Karpas-422 (cell line): ENCODE measurements around the gene FAM169A. TPM values are rescaled to one million over a fixed set of nuclear protein-coding genes. Genes with fewer than 3 reads are reported as not detected.
"Not testable (repeated sequence)": the region's sequence is repeated elsewhere in the genome, so short reads cannot be mapped to it uniquely, and the experiment has no call there.

Source experiments
- DNase-seq: peaks from one replicate; pipeline ENCODE4 v3.0.0-alpha.2; 2015
- H2AFZ ChIP-seq: fragments of 200-600 bp; sonication (generic); 2 replicates; pipeline ENCODE4 v1.6.1; 2014; ENCODE audit warnings: antibody characterized with exemption, low read length, mixed read lengths
- H3K27ac ChIP-seq: fragments of 200-600 bp; sonication (generic); 2 replicates; pipeline ENCODE4 v1.5.1; 2014; ENCODE audit warnings: mild to moderate bottlenecking, low read length, moderate library complexity
- H3K27me3 ChIP-seq: fragments of 200-600 bp; sonication (generic); 2 replicates; pipeline ENCODE4 v1.6.1; 2014; ENCODE audit warnings: low read length, mixed read lengths
- H3K36me3 ChIP-seq: fragments of 200-600 bp; sonication (generic); 2 replicates; pipeline ENCODE4 v1.6.1; 2014; ENCODE audit warnings: low read length, mixed read lengths; ENCODE audit not compliant: insufficient read depth
- H3K4me1 ChIP-seq: fragments of 200-600 bp; sonication (generic); 2 replicates; pipeline ENCODE4 v1.6.1; 2014; ENCODE audit warnings: mild to moderate bottlenecking, low read length, mixed read lengths
- H3K4me2 ChIP-seq: fragments of 200-600 bp; sonication (generic); 2 replicates; pipeline ENCODE4 v1.6.1; 2014; ENCODE audit warnings: low read length, low read depth, mild to moderate bottlenecking; ENCODE audit not compliant: poor library complexity, severe bottlenecking
- H3K4me3 ChIP-seq: fragments of 200-600 bp; sonication (generic); 2 replicates; pipeline ENCODE4 v1.5.1; 2014; ENCODE audit warnings: mild to moderate bottlenecking, antibody characterized with exemption, low read length, mixed read lengths
- H3K79me2 ChIP-seq: fragments of 200-600 bp; sonication (generic); 2 replicates; pipeline ENCODE4 v1.6.1; 2014; ENCODE audit warnings: mild to moderate bottlenecking, low read length, mixed read lengths
- H3K9ac ChIP-seq: fragments of 200-600 bp; sonication (generic); 2 replicates; pipeline ENCODE4 v1.6.0; 2014; ENCODE audit warnings: low read length
- H3K9me2 ChIP-seq: fragments of 200-600 bp; sonication (generic), shearing (Covaris generic); replicated peaks from 2 replicates; pipeline ENCODE4 v1.6.0; 2014; ENCODE audit warnings: mild to moderate bottlenecking, low read length, moderate library complexity; ENCODE audit not compliant: insufficient read depth
- H3K9me3 ChIP-seq: fragments of 300-700, 200-600 bp; sonication (generic); 2 replicates; pipeline ENCODE4 v1.6.1; 2014; ENCODE audit warnings: low read length, mixed read lengths
- H4K20me1 ChIP-seq: fragments of 200-600 bp; sonication (generic); 2 replicates; pipeline ENCODE4 v1.6.1; 2014; ENCODE audit warnings: mild to moderate bottlenecking, antibody characterized with exemption, low read length, low read depth; ENCODE audit not compliant: insufficient read depth
- total RNA-seq: library from RNA; depleted of rRNA; stranded (reverse); fragments of >200 nt; shearing (Covaris generic); gene quantifications from 2 replicates; pipeline ENCODE4 v1.2.3, GENCODE V29; 2014; ENCODE audit warnings: low replicate concordance

Gene FAM169A
- total RNA-seq, 1 experiment from 2014 or later: not detected

DNA sequence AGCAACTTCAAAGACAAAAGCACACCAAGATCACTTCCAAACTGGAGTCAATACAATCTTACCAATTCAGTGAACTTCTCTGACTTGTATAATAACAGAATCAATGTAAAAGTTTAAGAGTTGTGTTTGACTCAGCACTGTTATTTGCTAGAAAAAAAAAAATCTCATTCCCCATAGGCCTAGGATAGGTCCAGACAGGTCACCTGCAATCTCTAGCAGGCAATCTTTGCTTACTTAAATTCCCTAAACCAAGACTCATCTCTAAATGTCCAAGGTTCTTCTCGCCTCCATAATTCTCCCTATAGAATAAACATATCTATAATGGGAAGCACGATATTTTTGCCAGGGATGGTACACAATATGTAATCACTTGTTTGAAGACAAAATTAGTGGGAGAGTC, 2.5 kb downstream of the FAM169A start:
- Histone ChIP-seq H3K27ac (no peak overlapping the region), H3K9ac (no peak overlapping the region)

DNA sequence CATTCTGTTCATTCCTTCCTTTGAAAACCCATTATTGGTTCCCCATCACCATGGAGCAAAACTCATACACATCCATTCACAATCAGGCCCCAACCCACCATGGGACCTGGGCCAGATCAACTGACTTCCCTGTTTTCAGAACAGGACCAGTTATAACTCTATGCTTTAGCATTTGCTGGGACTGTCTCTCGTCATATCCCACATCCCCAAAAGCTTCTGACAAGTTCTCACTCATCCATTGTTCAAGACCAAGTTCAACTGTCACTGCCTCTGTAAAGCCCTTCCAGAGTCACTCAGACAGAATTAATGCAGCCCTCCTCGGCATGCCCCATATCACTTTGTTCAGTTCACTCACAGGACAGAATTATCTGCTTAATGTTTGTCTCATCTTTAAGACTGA, 4.0 kb downstream of the FAM169A start:
- Histone ChIP-seq H3K9ac (no peak overlapping the region), H3K9me3 (no peaks in the 10 kb centered on the region), H3K9me2 (no peaks in the 10 kb centered on the region), H3K4me2 (no peak overlapping the region), H4K20me1 (no peaks in the 10 kb centered on the region), H3K4me3 (no peak overlapping the region), H3K4me1 (no peaks in the 10 kb centered on the region), H3K36me3 (no peaks in the 10 kb centered on the region), H3K27ac (no peak overlapping the region), H2AFZ (no peak overlapping the region), H3K79me2 (no peaks in the 10 kb centered on the region), H3K27me3 (no peaks in the 10 kb centered on the region)
- no peak for DNase-seq

More for the DNA sequence above, 2.5 kb downstream of the FAM169A start:
- H3K9me3 ChIP-seq: no peaks in the 10 kb centered on the region
- no peaks in the 10 kb centered on the region for H3K4me1 ChIP-seq
- H4K20me1 ChIP-seq: no peaks in the 10 kb centered on the region
- no peak for DNase-seq
- no peaks in the 10 kb centered on the region for H3K36me3 ChIP-seq
- H3K79me2 ChIP-seq: no peaks in the 10 kb centered on the region
- H3K4me3 ChIP-seq: no peak overlapping the region
- no peaks in the 10 kb centered on the region for H3K27me3 ChIP-seq
- H3K9me2 ChIP-seq: no peaks in the 10 kb centered on the region
- no peak overlapping the region for H3K4me2 ChIP-seq
- no peak overlapping the region for H2AFZ ChIP-seq

DNA sequence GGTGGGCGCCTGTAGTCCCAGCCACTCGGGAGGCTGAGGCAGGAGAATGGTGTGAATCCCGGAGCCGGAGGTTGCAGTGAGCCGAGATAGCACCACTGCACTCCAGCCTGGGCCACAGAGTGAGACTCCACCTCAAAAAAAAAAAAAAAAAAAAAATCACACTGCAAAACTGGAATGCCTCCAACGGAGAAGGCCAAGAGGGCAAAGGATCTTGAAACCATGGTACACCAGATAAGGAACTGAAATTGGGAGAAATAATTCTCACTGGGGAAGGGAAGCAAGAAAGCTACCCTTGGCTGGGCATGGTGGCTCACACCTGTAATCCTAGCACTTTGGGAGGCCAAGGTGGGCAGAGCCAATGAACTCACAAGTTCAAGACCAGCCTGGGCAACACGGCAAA, 9.2 kb downstream of the FAM169A start:
- H2AFZ ChIP-seq, H3K9me3 ChIP-seq, H4K20me1 ChIP-seq, H3K4me2 ChIP-seq, DNase-seq, H3K36me3 ChIP-seq, H3K4me1 ChIP-seq, H3K27ac ChIP-seq, H3K4me3 ChIP-seq, H3K9ac ChIP-seq, H3K9me2 ChIP-seq, H3K27me3 ChIP-seq, H3K79me2 ChIP-seq: not testable (repeated sequence)

DNA sequence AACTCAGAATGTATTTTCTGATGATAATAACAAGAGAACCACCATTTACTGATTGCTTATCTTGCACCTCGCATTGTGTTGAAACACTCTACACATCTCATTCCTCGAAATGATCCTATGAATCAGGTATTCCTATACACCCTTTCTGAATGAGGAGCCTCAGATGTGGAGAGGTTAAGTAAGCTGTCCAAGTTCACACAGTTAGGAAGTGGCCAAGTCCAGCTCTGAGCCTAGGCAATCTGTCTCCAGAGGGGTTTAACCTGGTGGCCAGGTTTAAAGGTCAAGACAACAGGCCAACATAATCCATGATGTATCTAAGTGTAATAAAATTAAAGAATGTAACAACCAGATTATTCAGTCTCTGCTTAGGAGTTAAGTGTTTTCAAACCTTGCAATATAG, 12.9 kb downstream of the FAM169A start:
- DNase-seq: no peak
- H4K20me1 ChIP-seq: no peaks in the 10 kb centered on the region
- H3K79me2 ChIP-seq: no peaks in the 10 kb centered on the region
- H3K9me3 ChIP-seq: no peaks in the 10 kb centered on the region
- H3K4me3 ChIP-seq: no peak overlapping the region
- H3K27me3 ChIP-seq: no peaks in the 10 kb centered on the region
- no peaks in the 10 kb centered on the region for H3K9me2 ChIP-seq
- no peak overlapping the region for H3K27ac ChIP-seq
- no peaks in the 10 kb centered on the region for H3K36me3 ChIP-seq
- no peak overlapping the region for H3K9ac ChIP-seq
- H3K4me2 ChIP-seq: no peak overlapping the region
- no peak overlapping the region for H2AFZ ChIP-seq
- no peaks in the 10 kb centered on the region for H3K4me1 ChIP-seq

DNA sequence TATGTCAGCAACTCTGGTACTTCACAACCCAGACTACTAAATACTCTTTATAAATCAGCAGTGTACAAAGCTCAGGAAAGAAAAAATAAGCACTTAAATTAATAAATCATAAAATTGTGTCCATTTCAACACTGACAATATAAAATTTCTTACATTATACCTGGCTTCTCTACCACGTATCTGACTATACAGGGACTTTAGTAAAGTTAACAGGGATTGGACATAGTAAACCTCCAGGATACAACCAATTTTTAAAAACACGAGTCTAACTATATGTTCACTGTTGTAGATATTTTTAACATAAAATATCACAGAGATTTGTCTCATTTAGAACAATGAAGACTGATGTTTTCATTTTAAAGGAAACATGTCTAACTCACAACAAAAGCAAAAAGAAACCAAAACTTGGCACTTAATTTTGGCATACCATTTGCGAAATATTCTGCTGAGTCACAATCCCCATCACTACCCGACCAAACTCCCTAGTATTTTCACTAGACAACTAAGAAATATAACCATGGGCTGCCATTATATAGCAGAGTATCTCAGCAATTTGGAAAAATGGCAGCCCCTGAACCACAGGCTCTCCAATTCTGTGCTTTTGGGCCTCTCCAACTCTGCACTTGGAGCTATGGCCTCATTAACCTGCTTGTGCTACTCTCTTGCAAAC, 14.4 kb downstream of the FAM169A start:
- Histone ChIP-seq H3K79me2 (no peaks in the 10 kb centered on the region), H3K9me2 (no peaks in the 10 kb centered on the region), H3K4me1 (no peaks in the 10 kb centered on the region), H3K4me2 (no peak overlapping the region), H3K9ac (no peak overlapping the region), H4K20me1 (no peaks in the 10 kb centered on the region), H3K27me3 (no peaks in the 10 kb centered on the region), H3K9me3 (no peaks in the 10 kb centered on the region), H3K4me3 (no peak overlapping the region), H3K27ac (no peak overlapping the region), H3K36me3 (no peaks in the 10 kb centered on the region), H2AFZ (no peak overlapping the region)
- DNase-seq: no peak

DNA sequence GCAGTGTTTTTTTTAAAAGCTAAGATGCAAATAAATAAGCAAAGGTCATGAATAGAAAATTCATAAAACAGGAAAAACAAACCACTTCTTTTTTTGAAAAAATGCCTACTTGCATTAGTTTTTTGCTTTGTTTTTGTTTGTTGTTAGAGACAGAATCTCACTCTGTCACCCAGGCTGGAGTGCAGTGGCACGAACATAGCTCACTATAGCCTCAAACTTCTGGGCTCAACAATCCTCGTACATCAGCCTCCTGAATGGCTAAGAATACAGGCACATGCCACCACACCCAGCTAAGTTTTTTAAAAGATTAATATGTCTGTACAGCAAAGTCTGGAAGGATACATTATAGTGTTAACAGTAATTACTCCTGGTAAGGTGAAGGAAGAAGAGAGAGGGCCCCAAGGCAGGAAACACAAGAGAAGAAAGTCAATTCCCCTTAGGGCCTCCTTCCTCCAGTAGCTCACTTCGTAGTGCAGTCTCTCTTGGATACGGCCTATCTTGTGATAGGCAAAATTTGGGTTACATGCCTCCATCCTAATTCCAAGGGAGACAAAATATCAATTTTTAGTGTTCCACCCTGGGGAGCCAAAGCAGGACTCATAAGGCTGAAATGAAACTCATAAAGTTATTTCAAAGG, 15.3 kb downstream of the FAM169A start:
- H3K4me2 ChIP-seq: no peak overlapping the region

DNA sequence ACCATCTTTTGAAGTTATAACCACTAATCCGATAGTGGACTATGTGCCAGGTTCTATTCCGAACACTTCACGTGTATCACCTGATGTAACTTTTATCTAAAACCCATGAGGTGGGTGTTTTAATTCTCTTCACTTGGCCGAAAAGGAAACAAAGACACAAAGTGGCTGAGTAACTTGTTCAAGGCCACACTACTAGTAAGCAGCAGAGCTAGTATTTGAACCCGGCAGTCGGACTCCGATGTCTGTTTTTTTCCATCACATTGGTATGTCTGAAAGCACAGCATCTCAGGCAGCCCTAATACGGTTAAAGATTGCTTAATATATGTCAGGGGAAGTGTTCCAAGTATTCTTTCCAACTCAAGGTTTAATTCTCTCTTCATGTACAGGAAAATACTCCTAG, 16.2 kb downstream of the FAM169A start:
- Histone ChIP-seq H4K20me1 (no peaks in the 10 kb centered on the region), H2AFZ (no peak overlapping the region), H3K27me3 (no peaks in the 10 kb centered on the region), H3K4me3 (no peak overlapping the region), H3K4me2 (no peak overlapping the region), H3K79me2 (no peaks in the 10 kb centered on the region), H3K9me3 (no peaks in the 10 kb centered on the region), H3K9me2 (no peaks in the 10 kb centered on the region), H3K9ac (no peak overlapping the region), H3K4me1 (no peaks in the 10 kb centered on the region), H3K27ac (no peak overlapping the region), H3K36me3 (no peaks in the 10 kb centered on the region)
- no peak for DNase-seq

More for the DNA sequence above, 15.3 kb downstream of the FAM169A start:
- Histone ChIP-seq H3K4me3 (no peak overlapping the region), H2AFZ (no peak overlapping the region), H4K20me1 (no peaks in the 10 kb centered on the region), H3K9me3 (no peaks in the 10 kb centered on the region), H3K9me2 (no peaks in the 10 kb centered on the region), H3K27ac (no peak overlapping the region), H3K79me2 (no peaks in the 10 kb centered on the region), H3K27me3 (no peaks in the 10 kb centered on the region), H3K4me1 (no peaks in the 10 kb centered on the region), H3K9ac (no peak overlapping the region), H3K36me3 (no peaks in the 10 kb centered on the region)
- no peak for DNase-seq

DNA sequence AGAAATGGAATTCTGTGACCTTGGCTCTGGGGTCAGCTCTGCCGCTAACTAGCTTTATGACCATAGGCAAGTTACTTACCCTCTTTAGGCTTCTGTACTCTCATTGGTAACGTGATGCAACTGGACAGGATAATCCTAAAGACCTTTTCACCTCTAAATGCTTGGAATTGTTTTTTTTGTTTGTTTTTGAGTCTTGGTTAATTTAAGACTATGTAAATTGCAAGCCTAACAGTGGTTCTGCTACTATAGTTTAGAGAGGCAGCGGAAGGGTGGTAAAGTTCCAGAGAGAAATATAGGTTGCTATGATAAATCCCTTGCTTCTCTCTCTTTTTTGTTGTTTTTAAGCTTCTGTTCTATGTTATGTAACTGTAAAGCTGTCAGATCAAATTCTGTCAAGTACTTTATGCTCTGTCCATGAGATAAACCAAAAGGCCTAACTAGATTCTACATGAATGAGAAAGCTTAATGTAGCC, 17.6 kb downstream of the FAM169A start:
- Histone ChIP-seq H3K4me3 (no peak overlapping the region), H3K9me2 (no peaks in the 10 kb centered on the region), H3K9me3 (no peaks in the 10 kb centered on the region), H3K4me1 (no peaks in the 10 kb centered on the region), H3K79me2 (no peaks in the 10 kb centered on the region), H3K9ac (no peak overlapping the region), H3K27me3 (no peaks in the 10 kb centered on the region), H3K36me3 (no peaks in the 10 kb centered on the region), H3K4me2 (no peak overlapping the region), H2AFZ (no peak overlapping the region), H3K27ac (no peak overlapping the region), H4K20me1 (no peaks in the 10 kb centered on the region)
- no peak for DNase-seq
